Uterus (tissue), 2 donors: ENCODE results near the gene DRG2.

Experiments used
- CTCF ChIP-seq, 4 experiments: fragments of 200-600 bp in 2 of 4; fragments of 450-650 bp in 2 of 4; sonication (generic) in 2 of 4; IDR thresholded peaks; one replicate each; pipeline ENCODE4 v1.5.1; 2016 to 2019; ENCODE audit warnings: antibody characterized with exemption in 4 of 4, mild to moderate bottlenecking in 2 of 4, moderate library complexity in 1 of 4
- POLR2A ChIP-seq, 2 donors: fragments of 450-650 bp; IDR thresholded peaks; one replicate each; pipeline ENCODE4 v1.6.1; 2016; ENCODE audit warnings: antibody characterized with exemption in 2 of 2, mild to moderate bottlenecking in 1 of 2, moderate library complexity in 1 of 2

- TF ChIP-seq CTCF (IDR thresholded peaks at IDR 0.05), result no peak
- TF ChIP-seq POLR2A (IDR thresholded peaks at IDR 0.05), result no peak
Measured at GRCh38 chr17:18151290-18151689, 63.5 kb downstream of the DRG2 start.
